Osteoblast (primary cell): Measurements from ENCODE around the gene COL17A1. TPM values are rescaled to one million over a fixed set of nuclear protein-coding genes. Genes with fewer than 3 reads are reported as not detected.

Source experiments
- DNase-seq: peaks from one replicate; pipeline ENCODE4 v3.0.0; 2011; ENCODE audit warnings: low spot score, mixed read lengths; ENCODE audit not compliant: insufficient read length; ENCODE audit errors: missing footprints
- H2AFZ ChIP-seq: 2 replicates; pipeline ENCODE4 v1.6.0; 2011; ENCODE audit warnings: mild to moderate bottlenecking, low read length
- H3K27ac ChIP-seq: 2 replicates; pipeline ENCODE4 v1.5.1; 2011; ENCODE audit warnings: mild to moderate bottlenecking, low read depth, low read length, moderate library complexity
- H3K27me3 ChIP-seq: 2 replicates; pipeline ENCODE4 v1.6.0; 2012; ENCODE audit warnings: mild to moderate bottlenecking, control low read depth, inconsistent platforms, low read length, moderate library complexity; ENCODE audit not compliant: insufficient read depth
- H3K36me3 ChIP-seq: 2 replicates; pipeline ENCODE4 v1.5.1; 2011; ENCODE audit warnings: mild to moderate bottlenecking, low read length, control low read depth, moderate library complexity; ENCODE audit not compliant: insufficient read depth
- H3K4me1 ChIP-seq: 2 replicates; pipeline ENCODE4 v1.5.1; 2011; ENCODE audit warnings: mild to moderate bottlenecking, low read length, control low read depth, moderate library complexity; ENCODE audit not compliant: insufficient read depth
- H3K4me2 ChIP-seq: 2 replicates; pipeline ENCODE4 v1.6.0; 2011; ENCODE audit warnings: mild to moderate bottlenecking, low read length; ENCODE audit not compliant: insufficient read depth
- H3K4me3 ChIP-seq: fragments of 200-600 bp; sonication (generic); 3 replicates; pipeline ENCODE4 v1.5.1; 2012; ENCODE audit warnings: mild to moderate bottlenecking, low read length, inconsistent platforms; ENCODE audit not compliant: insufficient read depth
- H3K79me2 ChIP-seq: 2 replicates; pipeline ENCODE4 v1.6.0; 2012; ENCODE audit warnings: mild to moderate bottlenecking, low read length, control low read depth, inconsistent platforms; ENCODE audit not compliant: insufficient read depth
- H3K9me3 ChIP-seq: 2 replicates; pipeline ENCODE4 v1.5.1; 2011; ENCODE audit warnings: low read depth, low read length, control low read depth
- H4K20me1 ChIP-seq: 2 replicates; pipeline ENCODE4 v1.6.0; 2012; ENCODE audit warnings: mild to moderate bottlenecking, low read length, control low read depth; ENCODE audit not compliant: insufficient read depth
- total RNA-seq: library from RNA; depleted of rRNA; stranded (reverse); fragments of >200 nt; gene quantifications from 2 replicates; pipeline ENCODE4 v1.2.3, GENCODE V29; 2012
- TF ChIP-seq, protein P1 (sequence below): IDR thresholded peaks from 2 replicates; pipeline ENCODE4 v1.5.1; 2011; ENCODE audit warnings: mild to moderate bottlenecking, low read depth, low read length, moderate library complexity; ENCODE audit errors: extremely low read depth

The COL17A1 gene
- total RNA-seq, 1 donor = under 0.01 TPM

DNA sequence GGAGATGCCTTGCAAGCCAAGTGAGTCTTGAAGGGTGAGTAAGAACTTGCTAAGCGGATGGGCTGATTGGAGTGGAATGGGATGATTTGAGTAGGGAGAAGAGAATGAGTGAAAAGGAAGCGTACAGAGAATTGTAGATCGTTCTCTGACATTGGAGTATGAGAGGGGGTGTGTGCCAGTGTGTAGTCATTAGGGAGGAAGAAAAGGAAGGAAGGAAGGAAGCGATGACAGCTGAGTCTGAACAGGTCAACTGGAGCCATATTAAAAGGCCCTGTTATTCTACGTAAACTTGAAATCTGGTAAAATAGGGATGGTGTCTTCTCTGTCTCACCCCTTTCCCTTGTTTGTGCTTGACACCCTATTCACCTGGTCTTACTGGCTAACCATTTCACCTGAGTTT, 63.7 kb downstream of the COL17A1 start:
- DNase-seq = no peak
- no peak overlapping the region for H3K4me3 ChIP-seq
- H3K4me2 ChIP-seq = no peak overlapping the region
- H3K79me2 ChIP-seq = no peaks in the 10 kb centered on the region
- TF ChIP-seq, protein P1, sequence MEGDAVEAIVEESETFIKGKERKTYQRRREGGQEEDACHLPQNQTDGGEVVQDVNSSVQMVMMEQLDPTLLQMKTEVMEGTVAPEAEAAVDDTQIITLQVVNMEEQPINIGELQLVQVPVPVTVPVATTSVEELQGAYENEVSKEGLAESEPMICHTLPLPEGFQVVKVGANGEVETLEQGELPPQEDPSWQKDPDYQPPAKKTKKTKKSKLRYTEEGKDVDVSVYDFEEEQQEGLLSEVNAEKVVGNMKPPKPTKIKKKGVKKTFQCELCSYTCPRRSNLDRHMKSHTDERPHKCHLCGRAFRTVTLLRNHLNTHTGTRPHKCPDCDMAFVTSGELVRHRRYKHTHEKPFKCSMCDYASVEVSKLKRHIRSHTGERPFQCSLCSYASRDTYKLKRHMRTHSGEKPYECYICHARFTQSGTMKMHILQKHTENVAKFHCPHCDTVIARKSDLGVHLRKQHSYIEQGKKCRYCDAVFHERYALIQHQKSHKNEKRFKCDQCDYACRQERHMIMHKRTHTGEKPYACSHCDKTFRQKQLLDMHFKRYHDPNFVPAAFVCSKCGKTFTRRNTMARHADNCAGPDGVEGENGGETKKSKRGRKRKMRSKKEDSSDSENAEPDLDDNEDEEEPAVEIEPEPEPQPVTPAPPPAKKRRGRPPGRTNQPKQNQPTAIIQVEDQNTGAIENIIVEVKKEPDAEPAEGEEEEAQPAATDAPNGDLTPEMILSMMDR = no peak
- H3K36me3 ChIP-seq = peaks cover 56% of the 10 kb centered on the region
- peaks cover 5% of the 10 kb centered on the region for H3K4me1 ChIP-seq
- no peak overlapping the region for H3K27ac ChIP-seq
- no peaks in the 10 kb centered on the region for H4K20me1 ChIP-seq
- no peaks in the 10 kb centered on the region for H3K9me3 ChIP-seq
- H2AFZ ChIP-seq = no peak overlapping the region
- no peaks in the 10 kb centered on the region for H3K27me3 ChIP-seq

DNA sequence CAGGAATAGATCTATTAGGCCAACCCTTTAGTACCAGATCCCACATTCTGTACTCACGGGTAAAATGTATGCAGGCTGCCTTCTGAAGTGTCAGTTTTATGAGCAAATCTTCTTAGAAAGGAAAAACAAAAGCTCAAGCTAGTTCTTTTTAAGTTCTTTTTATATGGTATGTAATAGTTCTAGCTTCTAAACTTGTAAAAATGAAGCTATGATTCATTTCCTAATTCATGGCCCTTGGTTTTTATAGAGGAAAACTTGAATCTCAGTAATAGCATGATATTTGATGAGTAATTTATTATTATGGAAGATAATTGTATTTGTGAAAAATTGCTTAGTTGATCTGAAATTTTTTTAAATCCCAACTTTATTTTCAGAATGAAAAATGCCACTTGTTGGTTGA, 64.4 kb downstream of the COL17A1 start:
- Histone ChIP-seq H2AFZ (no peak overlapping the region), H4K20me1 (no peaks in the 10 kb centered on the region), H3K27me3 (no peaks in the 10 kb centered on the region), H3K4me2 (no peak overlapping the region), H3K4me1 (peaks cover 5% of the 10 kb centered on the region), H3K27ac (no peak overlapping the region), H3K36me3 (peaks cover 56% of the 10 kb centered on the region), H3K4me3 (no peak overlapping the region), H3K9me3 (no peaks in the 10 kb centered on the region), H3K79me2 (no peaks in the 10 kb centered on the region)
- TF ChIP-seq, protein P1 = no peak
- no peak for DNase-seq

DNA sequence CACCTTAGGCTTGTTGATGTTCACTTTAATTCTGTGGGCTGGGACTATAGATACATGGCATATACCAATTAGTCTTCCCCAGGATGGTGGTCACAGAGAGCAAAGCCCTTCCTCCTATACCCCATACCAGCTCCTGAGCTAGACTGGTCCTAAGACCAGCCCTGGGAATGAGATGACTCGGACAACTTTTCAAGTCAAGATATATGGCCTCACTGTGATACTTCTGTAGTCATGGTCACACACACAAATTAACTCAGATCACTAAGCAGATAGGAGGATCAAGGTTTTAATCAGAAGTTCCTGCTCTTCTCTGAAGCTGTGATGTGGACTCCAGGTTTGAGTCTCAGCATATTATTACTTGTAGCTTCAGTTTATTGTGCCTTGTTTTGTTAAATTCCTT, 65.7 kb downstream of the COL17A1 start:
- Histone ChIP-seq H3K4me3 (no peak overlapping the region), H3K4me2 (no peak overlapping the region), H3K27me3 (no peaks in the 10 kb centered on the region), H3K4me1 (peaks cover 5% of the 10 kb centered on the region), H2AFZ (no peak overlapping the region), H3K9me3 (no peaks in the 10 kb centered on the region), H3K36me3 (peaks cover 46% of the 10 kb centered on the region), H3K79me2 (no peaks in the 10 kb centered on the region), H3K27ac (no peak overlapping the region), H4K20me1 (no peaks in the 10 kb centered on the region)
- TF ChIP-seq, protein P1 = no peak
- DNase-seq = no peak

DNA sequence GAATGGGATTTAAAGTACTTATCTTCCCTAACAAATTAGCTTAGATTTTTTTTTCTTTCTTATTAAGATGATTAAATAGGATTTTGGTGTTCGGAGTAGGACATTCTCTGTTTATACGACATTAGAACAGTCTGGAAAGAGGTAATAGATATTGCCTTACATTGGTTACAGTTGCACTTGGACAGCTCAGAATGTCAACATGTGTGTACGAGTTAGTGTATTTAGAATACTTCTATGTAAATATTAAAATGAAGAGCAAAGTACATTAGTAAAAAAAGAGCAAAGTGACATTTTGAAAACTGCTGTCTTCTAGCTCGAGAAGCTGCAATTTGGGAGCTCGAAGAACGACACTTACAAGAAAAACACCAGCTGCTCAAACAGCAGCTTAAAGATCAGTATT, 67.2 kb downstream of the COL17A1 start:
- Histone ChIP-seq H3K9me3 (no peaks in the 10 kb centered on the region), H3K36me3 (peaks cover 40% of the 10 kb centered on the region), H3K4me1 (peaks cover 5% of the 10 kb centered on the region), H3K27me3 (no peaks in the 10 kb centered on the region), H3K4me3 (no peak overlapping the region), H3K79me2 (no peaks in the 10 kb centered on the region), H3K27ac (no peak overlapping the region), H2AFZ (no peak overlapping the region), H4K20me1 (no peaks in the 10 kb centered on the region), H3K4me2 (no peak overlapping the region)
- no peak for DNase-seq
- TF ChIP-seq, protein P1 = no peak
